WTC11 (cell line): ENCODE data around the gene B4GALNT3.

Experiments used
- ATF1 ChIP-seq: sonication (generic); formaldehyde crosslinking; IDR thresholded peaks from 2 replicates; pipeline ENCODE4 v1.8.1; 2023; ENCODE audit warnings: mild to moderate bottlenecking, moderate library complexity, missing genetic modification reagents
- CTCF ChIP-seq: fragments of 200-600 bp; IDR thresholded peaks from 2 replicates; pipeline ENCODE4 v1.8.0; 2022; ENCODE audit warnings: antibody characterized with exemption
- KAT7 ChIP-seq: sonication (generic); formaldehyde crosslinking; IDR thresholded peaks from 2 replicates; pipeline ENCODE4 v1.8.1; 2023; ENCODE audit warnings: missing genetic modification reagents, mild to moderate bottlenecking, borderline replicate concordance
- MYBL2 ChIP-seq: sonication (generic); formaldehyde crosslinking; IDR thresholded peaks from 2 replicates; pipeline ENCODE4 v1.8.1; 2023; ENCODE audit warnings: mild to moderate bottlenecking, moderate library complexity, missing genetic modification reagents
- NFATC4 ChIP-seq: fragments of 250-450 bp; sonication (Bioruptor Pico); IDR thresholded peaks from 2 replicates; pipeline ENCODE4 v1.9.0; 2021; ENCODE audit warnings: mild to moderate bottlenecking
- TEAD4 ChIP-seq: sonication (generic); formaldehyde crosslinking; IDR thresholded peaks from 2 replicates; pipeline ENCODE4 v1.8.0; 2022; ENCODE audit warnings: mild to moderate bottlenecking, missing genetic modification reagents
- TF ChIP-seq, protein P1 (sequence below): fragments of 250-450 bp; sonication (Bioruptor Pico); IDR thresholded peaks from 2 replicates; pipeline ENCODE4 v1.9.0; 2021; ENCODE audit warnings: mild to moderate bottlenecking
- TF ChIP-seq, protein P2 (sequence below): sonication (generic); formaldehyde crosslinking; IDR thresholded peaks from 2 replicates; pipeline ENCODE4 v1.8.0; 2022; ENCODE audit warnings: mild to moderate bottlenecking, missing genetic modification reagents
- TF ChIP-seq, protein P3 (sequence below): sonication (generic); formaldehyde crosslinking; IDR thresholded peaks from 2 replicates; pipeline ENCODE4 v1.8.1; 2023; ENCODE audit warnings: mild to moderate bottlenecking, moderate library complexity, missing genetic modification reagents
- TF ChIP-seq, protein P4 (sequence below): sonication (generic); formaldehyde crosslinking; IDR thresholded peaks from 2 replicates; pipeline ENCODE4 v1.8.1; 2023; ENCODE audit warnings: mild to moderate bottlenecking, missing genetic modification reagents, moderate library complexity

GRCh38 chr12:590206-590750 is 130.5 kb downstream of the B4GALNT3 start:
- TF ChIP-seq, protein P1, sequence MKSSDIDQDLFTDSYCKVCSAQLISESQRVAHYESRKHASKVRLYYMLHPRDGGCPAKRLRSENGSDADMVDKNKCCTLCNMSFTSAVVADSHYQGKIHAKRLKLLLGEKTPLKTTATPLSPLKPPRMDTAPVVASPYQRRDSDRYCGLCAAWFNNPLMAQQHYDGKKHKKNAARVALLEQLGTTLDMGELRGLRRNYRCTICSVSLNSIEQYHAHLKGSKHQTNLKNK, result no peak
- TF ChIP-seq KAT7 (CRISPR knock-in tag) (no peak), TEAD4 (CRISPR knock-in tag) (no peak), CTCF (no peak), MYBL2 (CRISPR knock-in tag) (no peak), ATF1 (CRISPR knock-in tag) (no peak), NFATC4 (CRISPR knock-in tag) (no peak)
- TF ChIP-seq, protein P2, sequence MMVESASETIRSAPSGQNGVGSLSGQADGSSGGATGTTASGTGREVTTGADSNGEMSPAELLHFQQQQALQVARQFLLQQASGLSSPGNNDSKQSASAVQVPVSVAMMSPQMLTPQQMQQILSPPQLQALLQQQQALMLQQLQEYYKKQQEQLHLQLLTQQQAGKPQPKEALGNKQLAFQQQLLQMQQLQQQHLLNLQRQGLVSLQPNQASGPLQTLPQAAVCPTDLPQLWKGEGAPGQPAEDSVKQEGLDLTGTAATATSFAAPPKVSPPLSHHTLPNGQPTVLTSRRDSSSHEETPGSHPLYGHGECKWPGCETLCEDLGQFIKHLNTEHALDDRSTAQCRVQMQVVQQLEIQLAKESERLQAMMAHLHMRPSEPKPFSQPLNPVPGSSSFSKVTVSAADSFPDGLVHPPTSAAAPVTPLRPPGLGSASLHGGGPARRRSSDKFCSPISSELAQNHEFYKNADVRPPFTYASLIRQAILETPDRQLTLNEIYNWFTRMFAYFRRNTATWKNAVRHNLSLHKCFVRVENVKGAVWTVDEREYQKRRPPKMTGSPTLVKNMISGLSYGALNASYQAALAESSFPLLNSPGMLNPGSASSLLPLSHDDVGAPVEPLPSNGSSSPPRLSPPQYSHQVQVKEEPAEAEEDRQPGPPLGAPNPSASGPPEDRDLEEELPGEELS (CRISPR knock-in tag), result no peak
- TF ChIP-seq, protein P3, sequence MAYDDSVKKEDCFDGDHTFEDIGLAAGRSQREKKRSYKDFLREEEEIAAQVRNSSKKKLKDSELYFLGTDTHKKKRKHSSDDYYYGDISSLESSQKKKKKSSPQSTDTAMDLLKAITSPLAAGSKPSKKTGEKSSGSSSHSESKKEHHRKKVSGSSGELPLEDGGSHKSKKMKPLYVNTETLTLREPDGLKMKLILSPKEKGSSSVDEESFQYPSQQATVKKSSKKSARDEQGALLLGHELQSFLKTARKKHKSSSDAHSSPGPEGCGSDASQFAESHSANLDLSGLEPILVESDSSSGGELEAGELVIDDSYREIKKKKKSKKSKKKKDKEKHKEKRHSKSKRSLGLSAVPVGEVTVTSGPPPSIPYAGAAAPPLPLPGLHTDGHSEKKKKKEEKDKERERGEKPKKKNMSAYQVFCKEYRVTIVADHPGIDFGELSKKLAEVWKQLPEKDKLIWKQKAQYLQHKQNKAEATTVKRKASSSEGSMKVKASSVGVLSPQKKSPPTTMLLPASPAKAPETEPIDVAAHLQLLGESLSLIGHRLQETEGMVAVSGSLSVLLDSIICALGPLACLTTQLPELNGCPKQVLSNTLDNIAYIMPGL (CRISPR knock-in tag), result no peak
- TF ChIP-seq, protein P4, sequence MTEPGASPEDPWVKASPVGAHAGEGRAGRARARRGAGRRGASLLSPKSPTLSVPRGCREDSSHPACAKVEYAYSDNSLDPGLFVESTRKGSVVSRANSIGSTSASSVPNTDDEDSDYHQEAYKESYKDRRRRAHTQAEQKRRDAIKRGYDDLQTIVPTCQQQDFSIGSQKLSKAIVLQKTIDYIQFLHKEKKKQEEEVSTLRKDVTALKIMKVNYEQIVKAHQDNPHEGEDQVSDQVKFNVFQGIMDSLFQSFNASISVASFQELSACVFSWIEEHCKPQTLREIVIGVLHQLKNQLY (CRISPR knock-in tag), result no peak
